ENCODE data around the gene C9orf43.

The C9orf43 gene

DNA sequence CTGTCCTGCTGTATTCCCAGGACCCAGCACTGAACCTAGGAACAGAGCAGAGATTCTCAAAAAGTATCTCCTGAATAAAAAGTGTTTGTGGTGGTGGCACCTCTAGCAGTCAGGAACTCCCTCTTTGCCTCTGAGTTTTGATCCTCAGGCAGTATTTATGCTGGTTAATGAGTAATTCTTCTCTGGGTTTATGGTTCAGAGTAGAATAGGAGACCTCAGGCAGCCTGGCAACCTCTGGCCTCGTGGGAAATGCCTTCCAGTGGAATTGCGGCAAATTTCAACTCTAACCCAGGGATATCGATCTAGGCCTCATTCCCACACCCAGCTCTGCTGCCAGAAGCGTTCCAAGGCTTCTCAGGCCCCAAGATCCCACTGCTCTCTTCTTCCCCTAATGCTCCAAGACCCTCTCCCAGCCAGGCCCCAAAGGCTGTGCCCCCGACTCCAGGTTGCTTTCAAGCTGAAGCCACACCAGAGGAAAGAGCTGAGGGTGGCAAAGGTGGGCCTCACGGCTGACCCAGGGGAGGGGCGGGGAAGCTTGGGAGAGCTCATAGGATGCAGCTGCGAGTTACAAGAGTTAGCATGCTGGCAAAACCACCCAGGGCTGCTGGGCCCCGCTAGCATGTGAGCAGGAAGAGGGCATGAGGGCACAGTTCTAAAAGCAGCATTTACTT lies 22.9 kb upstream of the C9orf43 start:
- Histone ChIP-seq H3K27ac (no peak overlapping the region), H3K4me3 (no peak overlapping the region)
- DNase-seq (ENCODE audit: low spot score), result no peak
- TF ChIP-seq, protein P1, sequence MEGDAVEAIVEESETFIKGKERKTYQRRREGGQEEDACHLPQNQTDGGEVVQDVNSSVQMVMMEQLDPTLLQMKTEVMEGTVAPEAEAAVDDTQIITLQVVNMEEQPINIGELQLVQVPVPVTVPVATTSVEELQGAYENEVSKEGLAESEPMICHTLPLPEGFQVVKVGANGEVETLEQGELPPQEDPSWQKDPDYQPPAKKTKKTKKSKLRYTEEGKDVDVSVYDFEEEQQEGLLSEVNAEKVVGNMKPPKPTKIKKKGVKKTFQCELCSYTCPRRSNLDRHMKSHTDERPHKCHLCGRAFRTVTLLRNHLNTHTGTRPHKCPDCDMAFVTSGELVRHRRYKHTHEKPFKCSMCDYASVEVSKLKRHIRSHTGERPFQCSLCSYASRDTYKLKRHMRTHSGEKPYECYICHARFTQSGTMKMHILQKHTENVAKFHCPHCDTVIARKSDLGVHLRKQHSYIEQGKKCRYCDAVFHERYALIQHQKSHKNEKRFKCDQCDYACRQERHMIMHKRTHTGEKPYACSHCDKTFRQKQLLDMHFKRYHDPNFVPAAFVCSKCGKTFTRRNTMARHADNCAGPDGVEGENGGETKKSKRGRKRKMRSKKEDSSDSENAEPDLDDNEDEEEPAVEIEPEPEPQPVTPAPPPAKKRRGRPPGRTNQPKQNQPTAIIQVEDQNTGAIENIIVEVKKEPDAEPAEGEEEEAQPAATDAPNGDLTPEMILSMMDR (IDR thresholded peaks at IDR 0.05), result no peak

DNA sequence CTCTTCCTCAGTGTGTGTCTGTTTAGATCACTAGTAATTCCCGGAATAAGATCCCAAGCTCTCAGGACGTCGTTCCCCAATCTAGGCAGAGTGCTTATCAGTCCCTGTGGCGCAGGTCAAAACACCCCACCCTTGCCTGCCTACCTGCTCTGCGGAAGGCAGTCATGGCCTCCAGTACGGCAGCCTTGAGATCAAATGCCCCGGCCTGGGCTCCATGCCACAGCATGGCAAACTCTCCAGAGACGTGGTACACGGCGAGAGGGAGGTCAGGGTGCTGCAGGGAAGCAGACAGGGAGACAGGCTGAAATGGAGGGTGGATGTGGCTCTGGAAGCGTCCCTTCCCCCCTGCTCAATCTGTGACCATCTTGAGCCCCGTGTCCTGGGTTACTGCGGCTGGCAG lies 21.7 kb upstream of the C9orf43 start:
- no peak for DNase-seq (ENCODE audit: low spot score)
- TF ChIP-seq, protein P1 (IDR thresholded peaks at IDR 0.05), result no peak
- H3K4me3 ChIP-seq, result no peak overlapping the region
- H3K27ac ChIP-seq, result no peak overlapping the region

DNA sequence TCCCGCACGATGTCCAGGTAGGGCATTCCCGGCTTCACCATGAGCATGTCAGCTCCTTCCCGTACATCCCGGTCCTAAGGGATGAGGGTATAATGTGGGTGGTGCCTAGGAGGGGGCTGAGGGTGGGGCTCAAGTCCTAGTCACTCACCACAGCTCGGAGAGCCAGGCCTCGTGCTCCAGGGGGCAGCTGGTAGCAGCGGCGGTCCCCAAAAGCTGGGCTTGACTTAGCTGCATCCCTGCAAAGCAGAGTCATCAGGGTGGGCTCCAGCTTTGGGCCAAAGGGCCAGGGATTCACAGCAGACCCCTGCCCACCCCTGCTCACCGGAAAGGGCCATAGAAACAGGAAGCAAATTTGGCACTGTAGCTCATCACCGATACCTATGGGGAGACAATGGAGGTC lies 21.1 kb upstream of the C9orf43 start:
- no peak overlapping the region for H3K27ac ChIP-seq
- no peak for DNase-seq (ENCODE audit: low spot score)
- no peak overlapping the region for H3K4me3 ChIP-seq
- TF ChIP-seq, protein P1 (IDR thresholded peaks at IDR 0.05), result no peak

DNA sequence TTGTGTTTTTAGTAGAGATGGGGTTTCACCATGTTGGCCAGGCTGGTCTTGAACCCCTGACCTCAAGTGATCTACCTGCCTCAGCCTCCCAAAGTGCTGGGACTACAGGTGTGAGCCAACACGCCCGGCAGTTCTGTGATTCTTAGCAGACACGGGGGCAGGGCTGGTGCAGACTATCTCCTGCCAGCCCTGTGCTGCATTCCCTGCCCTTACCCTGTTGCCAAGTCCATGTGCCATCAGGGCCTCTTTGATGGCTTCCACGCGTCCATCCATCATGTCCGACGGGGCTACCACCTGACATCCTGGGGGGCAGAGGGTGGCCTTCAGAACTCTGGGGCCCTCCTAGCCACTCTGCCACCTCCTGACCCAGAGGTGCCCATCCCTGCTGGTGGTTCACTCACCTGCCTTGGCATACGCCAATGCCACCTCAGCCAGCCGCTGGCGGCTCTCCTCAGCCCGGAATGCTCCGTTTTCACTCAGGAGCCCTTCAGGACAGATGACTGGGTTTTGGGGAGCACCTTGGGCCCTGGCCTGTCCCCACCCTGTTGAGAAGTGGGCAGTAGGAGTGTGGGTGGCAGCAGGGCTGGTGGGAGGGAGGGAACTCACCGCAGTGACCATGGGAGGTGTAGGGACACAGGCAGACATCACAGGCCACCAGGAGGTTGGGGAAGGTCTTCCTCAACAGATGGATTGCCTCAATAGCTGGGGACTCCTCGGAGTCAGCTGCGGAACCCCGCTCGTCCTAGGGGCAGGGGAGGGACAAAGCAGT lies 20.2 kb upstream of the C9orf43 start:
- no peak for DNase-seq (ENCODE audit: low spot score)
- Histone ChIP-seq H3K27ac (no peak overlapping the region), H3K4me3 (no peak overlapping the region)
- TF ChIP-seq, protein P1 (IDR thresholded peaks at IDR 0.05), result no peak

DNA sequence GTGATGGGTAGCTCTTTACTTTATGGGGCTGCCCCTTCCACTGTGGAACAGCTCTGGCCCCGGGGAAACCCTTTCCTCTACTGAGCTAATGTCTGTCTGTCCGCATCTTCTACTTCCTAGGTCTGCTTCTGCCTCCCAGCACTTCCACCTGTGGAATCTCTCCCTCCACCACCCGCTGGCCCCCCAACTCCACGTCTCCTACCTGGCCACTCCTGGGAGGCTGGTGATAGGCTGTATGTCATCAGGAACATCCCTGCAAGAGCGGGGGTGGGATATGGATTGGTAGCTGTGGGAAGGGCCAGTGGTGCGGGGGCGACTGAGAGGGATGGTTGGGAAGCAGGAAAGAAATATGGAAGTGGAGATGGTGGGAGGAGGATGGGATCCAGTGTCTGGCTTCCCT lies 18.6 kb upstream of the C9orf43 start:
- Histone ChIP-seq H3K4me3 (no peak overlapping the region), H3K27ac (no peak overlapping the region)
- DNase-seq (ENCODE audit: low spot score), result no peak
- TF ChIP-seq, protein P1 (IDR thresholded peaks at IDR 0.05), result no peak

DNA sequence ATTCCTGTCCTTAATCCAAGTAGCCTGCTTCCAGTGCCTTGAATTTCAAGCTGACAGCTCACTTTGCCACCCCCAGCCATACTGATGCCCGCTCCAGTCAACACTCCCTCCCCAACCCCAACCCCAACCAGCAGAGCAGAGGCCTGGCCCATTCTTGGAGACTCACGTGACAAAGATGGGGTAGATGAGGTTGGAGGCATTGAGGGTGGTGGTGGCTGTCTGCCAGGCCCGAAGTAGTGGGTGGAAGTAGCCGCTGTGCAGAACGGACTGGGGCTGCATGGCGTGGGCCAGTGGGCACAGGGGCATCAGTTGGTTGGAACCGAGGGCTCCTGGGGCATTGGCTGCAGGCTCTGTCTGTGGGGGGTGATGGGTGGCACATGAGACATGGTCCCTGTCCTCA lies 17.3 kb upstream of the C9orf43 start:
- DNase-seq (ENCODE audit: low spot score), result no peak
- no peak overlapping the region for H3K27ac ChIP-seq
- no peak overlapping the region for H3K4me3 ChIP-seq
- TF ChIP-seq, protein P1 (IDR thresholded peaks at IDR 0.05), result no peak

All from coronary artery (tissue), 2 donors.